AG20443 (cell line): ENCODE measurements around the gene PCDH11X.
"Not testable (repeated sequence)": the region's sequence is repeated elsewhere in the genome, so short reads cannot be mapped to it uniquely, and the experiment has no call there.

ENCODE experiments used
- DNase-seq: peaks from one replicate; pipeline ENCODE4 v3.0.0; 2012; ENCODE audit warnings: low spot score, mixed read lengths

PCDH11X gene

GRCh38 chrX:91779135-91779534 lies at the start of gene PCDH11X:
PCDH11X (plus strand) TSS chrX:91779375; CDS start chrX:91835505, 56,130 bp downstream.
- not testable (repeated sequence) for DNase-seq

- DNase-seq: not testable (repeated sequence)
These were observed 31.7 kb upstream of the PCDH11X start for GRCh38 chrX:91747446-91747845.

GRCh38 chrX:91753022-91753421 lies 26.2 kb upstream of the PCDH11X start:
- not testable (repeated sequence) for DNase-seq

- DNase-seq: not testable (repeated sequence)
These were observed 8.3 kb upstream of the PCDH11X start for GRCh38 chrX:91770619-91771488.

- not testable (repeated sequence) for DNase-seq
These were observed 5.2 kb upstream of the PCDH11X start for GRCh38 chrX:91773943-91774342.

- DNase-seq: not testable (repeated sequence)
These were observed 833 bp downstream of the PCDH11X start for GRCh38 chrX:91780008-91780407.

GRCh38 chrX:91780698-91781097 lies 1.5 kb downstream of the PCDH11X start:
- not testable (repeated sequence) for DNase-seq

GRCh38 chrX:91781553-91782298 lies 2.6 kb downstream of the PCDH11X start:
- DNase-seq: not testable (repeated sequence)

- not testable (repeated sequence) for DNase-seq
These were observed 3.6 kb downstream of the PCDH11X start for GRCh38 chrX:91782825-91783224.

GRCh38 chrX:91817537-91817936 lies 38.4 kb downstream of the PCDH11X start:
- DNase-seq: not testable (repeated sequence)

- not testable (repeated sequence) for DNase-seq
These were observed 46.1 kb downstream of the PCDH11X start for GRCh38 chrX:91825321-91825720.
